HG03378 (cell line): ENCODE measurements around the gene SCN4A.
"Not testable (repeated sequence)": the region's sequence is repeated elsewhere in the genome, so short reads cannot be mapped to it uniquely, and the experiment has no call there.

Source experiments
- ATAC-seq: cut with Tn5 transposase; IDR thresholded peaks from one replicate; pipeline ENCODE4 v1.9.1; 2021; ENCODE audit warnings: mild to moderate bottlenecking, moderate library complexity; ENCODE audit not compliant: unreplicated experiment

Gene SCN4A

GRCh38 chr17:63939401-63939800 is 33.3 kb downstream of the SCN4A start:
- no peak for ATAC-seq

GRCh38 chr17:63937920-63938319 is 34.8 kb downstream of the SCN4A start:
- no peak for ATAC-seq

DNA sequence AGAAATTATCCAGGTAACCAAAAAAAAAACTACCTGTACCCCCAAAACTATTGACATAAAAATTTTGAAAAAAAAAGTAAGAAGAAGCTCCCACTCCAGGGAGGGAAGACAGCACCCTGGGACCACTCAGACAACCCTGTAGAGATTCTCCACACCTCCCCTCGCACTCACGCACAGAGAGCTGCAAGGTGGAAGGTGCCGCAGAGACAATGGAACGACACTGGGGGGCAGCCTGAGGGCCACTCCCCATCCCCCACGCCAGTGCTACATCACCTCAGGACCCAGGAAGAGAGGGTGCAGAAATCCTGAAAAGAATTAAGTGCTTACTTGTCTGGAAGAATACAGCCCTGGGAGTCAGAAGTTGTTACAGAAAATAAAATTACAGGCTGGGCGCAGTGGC is 35.4 kb downstream of the SCN4A start:
- ATAC-seq: no peak

GRCh38 chr17:63934183-63935112 is 38.3 kb downstream of the SCN4A start:
- no peak for ATAC-seq

DNA sequence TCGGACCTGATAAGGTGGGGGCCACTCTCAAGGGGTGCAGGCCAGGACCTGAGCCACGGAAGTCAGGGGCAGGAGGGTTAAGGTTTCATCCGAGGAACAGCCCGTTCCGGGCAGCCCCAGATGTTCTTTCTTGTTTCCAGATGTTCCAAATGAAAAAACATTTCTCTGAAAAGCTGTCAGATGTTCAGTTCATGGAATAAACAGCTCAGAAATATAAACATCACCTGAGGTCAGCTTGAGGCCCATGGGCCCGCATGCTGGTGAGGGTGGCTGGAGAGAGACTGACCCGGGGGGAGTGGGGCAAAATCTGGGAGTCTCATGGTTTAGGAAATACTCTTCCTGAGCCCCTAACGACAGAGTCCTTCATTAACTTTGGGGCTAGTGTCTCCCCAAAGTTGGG is 39.1 kb downstream of the SCN4A start:
- no peak for ATAC-seq

GRCh38 chr17:63932721-63933120 is 40.0 kb downstream of the SCN4A start:
- peak; percentile 7 for ATAC-seq

GRCh38 chr17:63931981-63932561 is 40.6 kb downstream of the SCN4A start, which contains the start of gene CD79B:
TSS of gene CD79B (minus strand) at chr17:63932331. CDS start at chr17:63932261, 70 bp downstream.
- ATAC-seq: peak; percentile 71

DNA sequence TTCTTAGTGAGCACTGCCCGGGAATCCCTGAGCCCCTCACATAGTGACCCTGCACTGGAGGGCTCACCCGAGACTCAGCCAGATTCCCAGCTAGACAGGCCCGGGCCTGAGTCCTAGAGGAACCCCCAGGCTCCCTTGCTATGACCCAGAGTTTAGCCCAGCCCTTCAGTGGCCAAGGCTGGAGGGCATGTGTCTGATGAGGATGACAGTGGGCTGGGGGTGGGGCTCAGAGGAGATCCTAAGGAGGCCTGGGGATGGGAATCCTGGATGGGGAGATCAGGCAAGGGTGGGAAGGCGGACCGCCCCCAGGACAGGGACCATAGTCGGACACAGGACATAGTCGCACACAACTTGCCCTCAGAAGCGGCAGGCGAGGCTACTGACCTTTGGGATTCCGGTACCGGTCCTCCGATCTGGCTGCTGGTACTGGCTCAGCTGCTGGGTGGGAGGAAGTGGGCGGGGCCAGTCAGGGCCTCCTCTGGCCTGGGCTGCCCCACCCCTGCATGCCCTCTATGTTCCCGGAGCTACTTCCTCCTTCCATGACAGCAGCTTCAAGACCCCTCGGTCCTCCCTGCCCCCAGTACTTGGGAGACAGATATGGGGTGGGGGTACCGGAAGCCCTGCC is 41.7 kb downstream of the SCN4A start:
- ATAC-seq: no peak

DNA sequence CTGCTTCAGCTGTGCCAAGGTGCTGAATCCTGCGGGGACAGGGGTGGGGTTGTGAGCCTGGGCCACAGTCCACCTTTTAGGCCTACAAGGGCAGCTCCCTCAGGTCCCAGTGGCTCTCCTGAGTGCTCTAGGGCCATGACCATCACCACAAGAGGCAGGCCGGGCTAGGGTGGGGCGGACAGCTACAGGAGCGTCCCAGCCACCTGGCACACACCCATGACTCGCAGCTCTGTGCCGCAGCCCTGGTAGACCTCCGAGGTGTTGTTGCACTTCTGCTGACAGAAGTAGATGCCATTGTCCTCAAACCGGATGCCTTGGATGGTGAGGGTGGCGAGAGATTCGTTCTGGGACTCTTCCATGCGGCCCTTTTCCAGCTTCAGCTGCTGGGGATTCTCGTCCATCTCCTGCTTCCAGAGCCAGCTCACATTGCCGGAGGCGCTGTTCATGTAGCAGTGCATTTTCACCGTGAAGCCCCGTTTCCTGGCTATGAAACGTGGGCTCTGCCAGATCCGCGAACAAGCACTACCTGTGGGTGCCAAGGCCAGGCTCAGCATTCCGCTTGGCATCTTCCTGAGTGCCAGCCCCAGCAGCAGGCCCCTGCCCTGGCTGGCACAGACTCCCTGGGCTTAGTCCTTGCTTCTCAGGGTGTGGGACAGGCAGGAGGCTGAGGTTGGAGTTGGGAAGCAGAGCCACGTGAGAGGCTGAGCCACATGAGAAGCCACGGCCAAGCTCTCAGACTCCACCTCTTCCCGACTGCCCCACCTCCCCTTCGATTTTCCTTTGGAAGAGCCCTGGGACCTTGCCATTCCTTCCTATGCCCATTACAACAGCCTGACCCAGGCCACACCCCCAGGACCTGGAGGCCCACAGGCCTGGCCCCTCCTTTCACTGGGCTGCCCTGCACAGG is 42.6 kb downstream of the SCN4A start:
- ATAC-seq: no peak

GRCh38 chr17:63928966-63929695 is 43.6 kb downstream of the SCN4A start:
- no peak for ATAC-seq

- ATAC-seq: no peak
Measured at GRCh38 chr17:63928172-63928666, 44.5 kb downstream of the SCN4A start.

- ATAC-seq: no peak
Measured at GRCh38 chr17:63927464-63928171, 45.1 kb downstream of the SCN4A start.

- no peak for ATAC-seq
Measured at GRCh38 chr17:63926164-63926563, 46.6 kb downstream of the SCN4A start.

DNA sequence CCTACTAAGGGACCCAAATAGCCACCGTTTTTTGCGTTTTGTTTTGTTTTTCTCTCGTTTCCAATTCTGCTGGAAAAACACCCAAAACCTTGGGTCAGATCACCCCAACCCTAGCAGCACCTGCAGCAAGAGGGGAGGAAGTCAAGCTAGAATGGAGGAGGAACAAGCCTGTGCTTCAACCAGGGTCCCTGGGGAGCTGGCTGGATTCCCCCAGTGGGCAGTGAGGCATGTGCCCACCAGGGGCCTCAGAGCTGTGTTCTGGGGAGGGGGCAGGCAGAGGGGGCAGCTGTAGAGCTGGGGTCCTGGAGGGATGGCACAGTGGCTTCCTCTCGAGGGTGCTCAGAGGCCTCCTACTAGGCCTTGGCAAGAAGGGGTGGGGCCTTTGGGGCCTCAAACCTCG is 47.1 kb downstream of the SCN4A start:
- no peak for ATAC-seq

DNA sequence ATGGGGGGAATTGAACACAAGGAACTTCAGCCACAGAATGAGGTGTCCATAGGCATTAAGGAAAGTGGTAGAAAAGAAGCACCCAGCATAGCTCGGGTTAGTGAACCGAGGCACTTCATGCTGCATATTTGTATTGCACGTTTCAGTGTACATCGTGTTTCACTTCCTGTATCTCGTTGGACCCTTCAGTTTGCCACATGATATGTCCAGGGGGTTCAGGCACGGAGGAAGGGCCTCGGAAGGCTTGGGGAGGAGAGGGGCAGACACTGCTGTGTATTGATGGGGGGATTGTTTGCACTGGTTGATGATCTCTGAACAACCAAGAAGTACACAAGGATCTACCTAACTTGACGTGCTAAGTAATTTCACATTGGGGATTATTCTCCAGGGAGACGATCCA is 50.3 kb downstream of the SCN4A start:
- ATAC-seq: peak; percentile 54

- not testable (repeated sequence) for ATAC-seq
Measured at GRCh38 chr17:63920779-63921178, 51.9 kb downstream of the SCN4A start.

DNA sequence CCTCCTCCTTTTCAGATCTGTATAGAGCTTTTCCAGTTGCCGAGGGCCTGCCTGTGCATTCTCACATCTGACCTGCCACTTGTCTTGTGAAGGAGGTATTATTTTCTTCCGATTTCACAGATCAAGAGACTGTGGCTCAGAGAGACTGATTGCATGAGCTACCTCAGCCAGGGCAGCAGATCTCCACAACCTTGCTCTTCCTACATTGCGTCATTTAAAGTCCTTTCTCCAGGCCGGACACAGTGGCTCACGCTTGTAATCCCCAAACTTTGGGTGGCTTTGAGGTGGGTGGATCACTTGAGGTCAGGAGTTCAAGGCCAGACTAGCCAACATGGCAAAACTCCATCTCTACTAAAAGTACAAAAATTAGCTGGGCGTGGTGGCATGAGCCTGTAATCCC is 52.7 kb downstream of the SCN4A start:
- not testable (repeated sequence) for ATAC-seq

- ATAC-seq: peak; percentile 50
Measured at GRCh38 chr17:63919311-63919723, 53.4 kb downstream of the SCN4A start.

GRCh38 chr17:63918789-63919305 is 53.9 kb downstream of the SCN4A start, which contains the start of gene GH1:
TSS of gene GH1 (minus strand) at chr17:63918839. CDS start at chr17:63918776, 63 bp downstream.
- not testable (repeated sequence) for ATAC-seq
